ENCODE results near the gene RETN.

Gene RETN

DNA sequence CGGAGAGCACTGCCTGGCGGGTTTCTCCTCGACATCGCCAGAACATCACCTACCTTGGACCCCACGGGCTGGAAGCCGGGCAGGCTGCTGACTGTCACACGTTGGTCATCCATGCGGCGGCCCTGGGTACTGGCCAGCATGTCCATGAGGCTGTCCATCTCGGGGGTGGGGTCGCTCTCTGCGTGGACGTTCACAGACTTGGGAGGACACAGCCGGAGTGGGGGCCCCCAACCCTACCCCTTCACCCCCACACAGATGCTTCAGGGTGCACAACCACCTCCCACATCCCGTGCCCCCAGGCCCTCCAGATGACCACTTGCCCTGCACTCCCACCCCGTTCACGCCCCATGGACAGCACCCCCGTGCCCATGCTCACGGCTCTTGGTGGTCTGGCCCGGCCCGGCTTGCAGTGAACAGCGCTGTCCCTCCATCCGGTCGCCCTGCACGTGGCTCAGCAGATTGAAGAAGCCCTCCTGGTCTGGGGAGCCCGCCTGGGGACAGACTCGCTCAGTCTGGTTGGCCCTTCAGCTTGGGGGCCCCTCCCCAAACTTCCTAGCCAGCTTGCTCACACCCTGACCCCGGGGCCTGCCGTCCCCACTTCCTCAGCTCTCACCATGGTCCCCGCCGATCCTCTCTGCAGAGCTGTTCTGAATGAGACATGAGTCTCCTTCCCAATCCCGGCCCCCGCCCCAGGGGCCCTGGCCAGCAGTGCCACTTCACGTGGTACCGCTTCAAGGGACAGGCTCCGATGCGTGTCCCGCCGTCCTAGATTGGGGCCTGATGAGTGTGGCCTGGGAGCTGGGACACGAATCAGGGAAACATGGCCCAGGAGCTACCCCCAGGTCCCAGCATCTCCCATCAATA, 36.3 kb upstream of the RETN start:
- DNase-seq (ENCODE audit: low read depth in 2 of 2) = no peak
- TF ChIP-seq, protein P1, sequence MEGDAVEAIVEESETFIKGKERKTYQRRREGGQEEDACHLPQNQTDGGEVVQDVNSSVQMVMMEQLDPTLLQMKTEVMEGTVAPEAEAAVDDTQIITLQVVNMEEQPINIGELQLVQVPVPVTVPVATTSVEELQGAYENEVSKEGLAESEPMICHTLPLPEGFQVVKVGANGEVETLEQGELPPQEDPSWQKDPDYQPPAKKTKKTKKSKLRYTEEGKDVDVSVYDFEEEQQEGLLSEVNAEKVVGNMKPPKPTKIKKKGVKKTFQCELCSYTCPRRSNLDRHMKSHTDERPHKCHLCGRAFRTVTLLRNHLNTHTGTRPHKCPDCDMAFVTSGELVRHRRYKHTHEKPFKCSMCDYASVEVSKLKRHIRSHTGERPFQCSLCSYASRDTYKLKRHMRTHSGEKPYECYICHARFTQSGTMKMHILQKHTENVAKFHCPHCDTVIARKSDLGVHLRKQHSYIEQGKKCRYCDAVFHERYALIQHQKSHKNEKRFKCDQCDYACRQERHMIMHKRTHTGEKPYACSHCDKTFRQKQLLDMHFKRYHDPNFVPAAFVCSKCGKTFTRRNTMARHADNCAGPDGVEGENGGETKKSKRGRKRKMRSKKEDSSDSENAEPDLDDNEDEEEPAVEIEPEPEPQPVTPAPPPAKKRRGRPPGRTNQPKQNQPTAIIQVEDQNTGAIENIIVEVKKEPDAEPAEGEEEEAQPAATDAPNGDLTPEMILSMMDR (IDR thresholded peaks at IDR 0.05; ENCODE audit: low read depth, low read length) = no peak
- no peak overlapping the region for H3K4me3 ChIP-seq (replicated peaks in 1 of 2; ENCODE audit: low read depth in 2 of 2, low read length in 2 of 2)

DNA sequence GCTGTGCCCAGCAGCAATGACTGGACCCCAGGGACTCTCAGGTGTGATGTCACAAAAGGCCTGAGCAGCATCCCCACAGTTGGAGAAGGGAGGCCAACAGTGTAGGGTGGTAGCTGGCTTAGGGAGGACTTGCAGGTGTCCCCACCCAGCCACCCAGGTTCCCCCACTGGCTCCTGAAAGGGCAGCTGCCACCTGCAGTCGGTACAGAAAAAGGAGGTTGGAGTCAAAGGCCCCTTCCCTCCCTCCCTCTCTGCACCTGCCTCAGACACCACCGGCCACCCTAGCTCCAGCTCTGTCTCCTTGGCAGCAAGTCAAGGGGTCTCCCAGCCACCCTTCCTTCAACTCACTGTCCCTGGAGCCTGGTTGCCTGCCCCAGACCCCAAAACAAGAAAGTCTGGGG, 35.2 kb upstream of the RETN start, which contains the start of gene PCP2:
PCP2 (minus strand) TSS at position 22 of the 400 bp plus-strand sequence. CDS start 262 bp downstream, outside the sequence.
- no peak within 1 kb of the TSS for H3K4me3 ChIP-seq (replicated peaks in 1 of 2; ENCODE audit: low read depth in 2 of 2, low read length in 2 of 2)
- no peak for DNase-seq (ENCODE audit: low read depth in 2 of 2)
- TF ChIP-seq, protein P1 (IDR thresholded peaks at IDR 0.05; ENCODE audit: low read depth, low read length) = no peak

DNA sequence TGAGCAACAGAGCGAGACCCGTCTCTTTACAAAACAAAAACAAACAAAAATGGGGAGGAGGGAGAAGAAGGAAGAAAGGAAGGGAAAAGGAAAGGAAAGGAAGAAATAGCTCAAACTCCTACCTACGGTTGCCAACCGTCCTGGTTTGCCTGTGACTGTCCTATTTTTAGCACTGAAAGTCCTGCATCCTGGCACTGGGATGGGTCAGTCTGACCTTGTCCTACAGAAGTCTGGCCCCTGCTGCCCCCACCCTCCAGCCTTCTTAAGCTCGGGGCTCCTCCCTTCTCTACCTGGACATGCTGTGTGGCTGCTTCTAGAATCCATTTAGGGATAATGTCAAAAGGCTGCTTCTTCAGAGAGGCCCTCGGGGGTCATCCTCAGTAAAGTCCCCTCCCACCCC, 33.2 kb upstream of the RETN start:
- no peak overlapping the region for H3K4me3 ChIP-seq (replicated peaks in 1 of 2; ENCODE audit: low read depth in 2 of 2, low read length in 2 of 2)
- TF ChIP-seq, protein P1 (IDR thresholded peaks at IDR 0.05; ENCODE audit: low read depth, low read length) = no peak
- no peak for DNase-seq (ENCODE audit: low read depth in 2 of 2)

DNA sequence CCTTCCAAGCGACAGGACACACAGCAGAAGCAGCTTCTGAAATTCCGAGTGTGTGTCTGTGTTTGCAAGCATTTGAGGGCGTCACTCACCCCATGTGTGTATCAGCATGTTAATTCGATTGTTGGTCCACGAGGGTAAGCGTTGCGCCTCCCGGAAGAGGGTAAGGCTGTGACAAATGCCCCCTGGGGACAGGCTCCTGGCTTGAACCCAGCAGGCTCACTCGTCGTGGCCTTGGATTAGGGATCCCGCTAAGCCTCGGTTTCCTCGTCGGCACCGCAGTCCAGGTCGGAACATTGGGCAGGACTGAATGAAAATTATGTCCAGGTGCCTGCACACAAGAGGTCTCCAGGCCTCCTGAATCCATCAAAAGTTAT, 32.5 kb upstream of the RETN start:
- TF ChIP-seq, protein P1 (IDR thresholded peaks at IDR 0.05; ENCODE audit: low read depth, low read length) = no peak
- H3K4me3 ChIP-seq (replicated peaks in 1 of 2; ENCODE audit: low read depth in 2 of 2, low read length in 2 of 2) = peak overlapping the region in 1 of 2 donors; percentile 54
- no peak for DNase-seq (ENCODE audit: low read depth in 2 of 2)

DNA sequence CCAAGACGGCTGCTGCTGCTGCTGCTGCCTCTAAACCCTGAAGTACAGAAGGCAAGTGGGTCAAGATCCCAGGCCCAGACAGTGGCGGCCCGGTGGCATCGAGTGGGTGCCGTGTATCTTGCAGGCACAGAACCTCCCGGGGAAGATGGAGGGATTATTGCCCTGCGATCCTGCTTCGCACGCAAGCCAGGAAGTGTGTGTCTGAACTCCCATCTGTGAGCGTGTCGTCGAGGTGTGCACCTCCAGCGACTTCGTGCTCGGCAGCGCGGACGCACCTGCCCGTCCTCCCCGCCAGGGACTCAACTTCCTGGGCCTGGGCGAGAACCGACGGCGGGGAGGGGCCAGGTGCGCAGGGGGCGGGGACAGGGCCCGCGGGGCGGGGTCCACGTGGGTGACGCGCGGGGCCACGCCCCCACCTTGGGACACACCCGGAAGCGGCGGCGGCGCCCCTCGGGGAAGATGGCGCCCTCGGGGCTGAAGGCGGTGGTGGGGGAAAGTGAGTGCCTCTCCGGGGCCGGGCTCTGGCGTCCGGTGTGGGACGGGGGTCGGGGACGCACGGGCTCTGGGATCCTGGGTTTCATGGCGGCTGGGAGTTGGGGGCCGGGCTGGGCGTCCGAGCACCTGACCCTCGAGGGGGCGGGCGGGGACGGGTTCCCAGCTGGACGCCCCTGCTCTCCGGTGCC, 32.0 kb upstream of the RETN start, which contains the start of gene STXBP2:
STXBP2 (plus strand) TSS at position 420 of the 683 bp plus-strand sequence; CDS start at position 460, 40 bp downstream.
- peak within 1 kb of the TSS; percentile 54 to 57 for H3K4me3 ChIP-seq (replicated peaks in 1 of 2; ENCODE audit: low read depth in 2 of 2, low read length in 2 of 2)
- peak; percentile 31 to 46 for DNase-seq (ENCODE audit: low read depth in 2 of 2)
- TF ChIP-seq, protein P1 (IDR thresholded peaks at IDR 0.05; ENCODE audit: low read depth, low read length) = no peak

DNA sequence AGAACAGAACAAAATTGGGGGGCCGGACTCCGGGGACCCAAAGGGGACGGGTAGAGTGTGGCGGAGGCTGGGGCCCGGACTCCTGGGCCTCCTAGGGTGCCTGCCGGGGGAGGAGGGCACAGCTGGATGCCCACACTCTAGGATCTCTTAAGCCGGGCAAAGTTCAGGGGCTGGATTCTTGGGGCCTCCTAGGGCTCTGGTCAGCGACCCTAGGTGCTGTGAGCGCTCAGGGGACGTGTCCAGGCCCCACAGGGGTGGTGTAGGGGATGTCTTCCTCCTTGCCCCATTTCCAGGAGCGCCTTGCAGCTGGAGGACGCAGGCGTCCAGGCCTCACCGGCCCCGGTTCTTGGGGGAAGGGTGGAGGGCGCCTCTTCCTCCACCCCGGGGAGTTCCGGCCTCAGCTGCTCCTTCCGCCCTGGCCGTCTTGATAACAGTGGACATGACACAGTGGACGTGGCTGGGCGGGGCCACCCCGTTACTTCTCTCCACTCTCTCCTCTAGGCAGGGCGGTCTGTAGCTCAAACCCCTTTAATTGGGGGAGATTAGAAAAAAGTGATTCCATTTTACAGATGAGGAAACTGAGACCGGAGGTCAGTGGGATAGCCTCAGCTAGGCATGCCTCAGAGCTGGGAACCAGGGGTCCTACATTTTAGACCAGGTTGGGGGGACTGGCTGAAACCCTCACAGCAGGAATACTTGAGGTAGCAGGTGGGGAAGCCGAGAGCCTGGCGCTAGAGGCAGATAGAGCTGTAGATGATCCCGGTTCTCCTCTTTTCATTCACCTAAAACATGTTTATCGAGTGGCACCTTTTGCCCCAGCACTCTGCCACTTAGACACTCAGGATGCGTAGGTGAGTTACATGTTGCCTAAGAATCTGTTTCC, 31.2 kb upstream of the RETN start:
- TF ChIP-seq, protein P1 (IDR thresholded peaks at IDR 0.05; ENCODE audit: low read depth, low read length) = no peak
- peak overlapping the region; percentile 54 to 57 for H3K4me3 ChIP-seq (replicated peaks in 1 of 2; ENCODE audit: low read depth in 2 of 2, low read length in 2 of 2)
- DNase-seq (ENCODE audit: low read depth in 2 of 2) = peak; percentile 29 to 33
